SU-DHL-6 (cell line): ENCODE measurements around the gene LRRFIP1.

Experiments
- H2AFZ ChIP-seq: fragments of 200-600 bp; sonication (generic); 2 replicates; pipeline ENCODE4 v1.6.1; 2014; ENCODE audit warnings: low read depth, mild to moderate bottlenecking, moderate library complexity, mixed read lengths, antibody characterized with exemption, low read length; ENCODE audit not compliant: severe bottlenecking
- H3F3A ChIP-seq: fragments of 200-600 bp; shearing (Covaris generic); 2 replicates; pipeline ENCODE4 v1.6.0; 2016; ENCODE audit warnings: antibody characterized with exemption, mild to moderate bottlenecking; ENCODE audit not compliant: insufficient read depth
- H3K27ac ChIP-seq: fragments of 200-600 bp; sonication (generic); 2 replicates; pipeline ENCODE4 v1.5.1; 2016; ENCODE audit warnings: low read depth, mild to moderate bottlenecking, low read length, moderate library complexity, mixed read lengths
- H3K27me3 ChIP-seq: fragments of 200-600 bp; sonication (generic), shearing (Covaris generic); 2 replicates; pipeline ENCODE4 v1.6.0; 2014; ENCODE audit warnings: mild to moderate bottlenecking, low read length
- H3K36me3 ChIP-seq: fragments of 200-600 bp; sonication (generic); 2 replicates; pipeline ENCODE4 v1.6.1; 2014; ENCODE audit warnings: mild to moderate bottlenecking, low read length, mixed read lengths
- H3K4me2 ChIP-seq: fragments of 300-600, 200-600 bp; shearing (Covaris generic), sonication (generic); 2 replicates; pipeline ENCODE4 v1.6.0; 2014; ENCODE audit warnings: low read length, low read depth, mild to moderate bottlenecking; ENCODE audit not compliant: poor library complexity, severe bottlenecking
- H3K4me3 ChIP-seq: fragments of 200-600 bp; sonication (generic); 2 replicates; pipeline ENCODE4 v1.5.1; 2014; ENCODE audit warnings: antibody characterized with exemption, low read length, mild to moderate bottlenecking, mixed read lengths; ENCODE audit not compliant: insufficient read depth, poor library complexity, severe bottlenecking
- H3K79me2 ChIP-seq: fragments of 200-600 bp; sonication (generic); 2 replicates; pipeline ENCODE4 v1.6.1; 2014; ENCODE audit warnings: mild to moderate bottlenecking, low read length, moderate library complexity; ENCODE audit not compliant: insufficient read depth
- H3K9ac ChIP-seq: fragments of 200-600 bp; sonication (generic); 2 replicates; pipeline ENCODE4 v1.7.0; 2014; ENCODE audit warnings: mild to moderate bottlenecking, low read length
- H3K9me2 ChIP-seq: fragments of 200-600 bp; sonication (generic); replicated peaks from 2 replicates; pipeline ENCODE4 v1.6.1; 2014; ENCODE audit warnings: low read length; ENCODE audit not compliant: insufficient read depth
- H3K9me3 ChIP-seq: fragments of 200-600 bp; sonication (generic); 2 replicates; pipeline ENCODE4 v1.6.1; 2014; ENCODE audit warnings: low read length, mixed read lengths; ENCODE audit not compliant: insufficient read depth
- H4K20me1 ChIP-seq: fragments of 200-600 bp; sonication (generic); 2 replicates; pipeline ENCODE4 v1.6.1; 2014; ENCODE audit warnings: low read depth, mild to moderate bottlenecking, antibody characterized with exemption, low read length, moderate library complexity, mixed read lengths
- EZH2phosphoT487 ChIP-seq: fragments of 200-600 bp; sonication (generic), shearing (Covaris generic); conservative IDR thresholded peaks from 2 replicates; pipeline ENCODE4 v1.6.1; 2018; ENCODE audit warnings: mild to moderate bottlenecking, antibody characterized with exemption, low read length, moderate library complexity, mixed read lengths
- TF ChIP-seq, protein P1 (sequence below): fragments of 200-600 bp; sonication (generic); IDR thresholded peaks from one replicate; pipeline ENCODE4 v1.5.1; 2017; ENCODE audit warnings: antibody characterized with exemption, mild to moderate bottlenecking, low read length, moderate library complexity; ENCODE audit not compliant: insufficient read depth, poor library complexity, severe bottlenecking

LRRFIP1 gene

GRCh38 chr2:237698358-237698694, 70.9 kb downstream of the LRRFIP1 start:
- H3K9ac ChIP-seq = no peak overlapping the region

GRCh38 chr2:237699870-237700511, 72.6 kb downstream of the LRRFIP1 start:
- no peak for TF ChIP-seq EZH2phosphoT487
- TF ChIP-seq, protein P1, sequence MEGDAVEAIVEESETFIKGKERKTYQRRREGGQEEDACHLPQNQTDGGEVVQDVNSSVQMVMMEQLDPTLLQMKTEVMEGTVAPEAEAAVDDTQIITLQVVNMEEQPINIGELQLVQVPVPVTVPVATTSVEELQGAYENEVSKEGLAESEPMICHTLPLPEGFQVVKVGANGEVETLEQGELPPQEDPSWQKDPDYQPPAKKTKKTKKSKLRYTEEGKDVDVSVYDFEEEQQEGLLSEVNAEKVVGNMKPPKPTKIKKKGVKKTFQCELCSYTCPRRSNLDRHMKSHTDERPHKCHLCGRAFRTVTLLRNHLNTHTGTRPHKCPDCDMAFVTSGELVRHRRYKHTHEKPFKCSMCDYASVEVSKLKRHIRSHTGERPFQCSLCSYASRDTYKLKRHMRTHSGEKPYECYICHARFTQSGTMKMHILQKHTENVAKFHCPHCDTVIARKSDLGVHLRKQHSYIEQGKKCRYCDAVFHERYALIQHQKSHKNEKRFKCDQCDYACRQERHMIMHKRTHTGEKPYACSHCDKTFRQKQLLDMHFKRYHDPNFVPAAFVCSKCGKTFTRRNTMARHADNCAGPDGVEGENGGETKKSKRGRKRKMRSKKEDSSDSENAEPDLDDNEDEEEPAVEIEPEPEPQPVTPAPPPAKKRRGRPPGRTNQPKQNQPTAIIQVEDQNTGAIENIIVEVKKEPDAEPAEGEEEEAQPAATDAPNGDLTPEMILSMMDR = no peak
- Histone ChIP-seq H3K9me2 (no peaks in the 10 kb centered on the region), H3K4me2 (no peak overlapping the region), H3K27me3 (no peaks in the 10 kb centered on the region), H2AFZ (no peak overlapping the region), H3F3A (peaks cover 9% of the 10 kb centered on the region; the same call in 1 of the 2 replicates), H3K79me2 (peaks cover 66% of the 10 kb centered on the region), H3K36me3 (no peaks in the 10 kb centered on the region), H3K4me3 (no peak overlapping the region), H3K9ac (no peak overlapping the region), H4K20me1 (peaks cover 5% of the 10 kb centered on the region; the same call in 1 of the 2 replicates), H3K9me3 (no peaks in the 10 kb centered on the region), H3K27ac (no peak overlapping the region)

More at GRCh38 chr2:237698358-237698694, 70.9 kb downstream of the LRRFIP1 start:
- Histone ChIP-seq H3K27me3 (no peaks in the 10 kb centered on the region), H4K20me1 (peaks cover 5% of the 10 kb centered on the region; the same call in 1 of the 2 replicates), H3K4me2 (no peak overlapping the region), H3K9me2 (no peaks in the 10 kb centered on the region), H3K4me3 (no peak overlapping the region), H3F3A (peaks cover 9% of the 10 kb centered on the region; the same call in 1 of the 2 replicates), H3K79me2 (peaks cover 73% of the 10 kb centered on the region), H2AFZ (no peak overlapping the region), H3K27ac (no peak overlapping the region), H3K36me3 (no peaks in the 10 kb centered on the region), H3K9me3 (no peaks in the 10 kb centered on the region)
- TF ChIP-seq, protein P1 = no peak
- no peak for TF ChIP-seq EZH2phosphoT487

GRCh38 chr2:237700512-237701032, 73.2 kb downstream of the LRRFIP1 start:
- peaks cover 5% of the 10 kb centered on the region; the same call in 1 of the 2 replicates for H4K20me1 ChIP-seq
- no peaks in the 10 kb centered on the region for H3K27me3 ChIP-seq
- no peak for TF ChIP-seq EZH2phosphoT487
- no peak overlapping the region for H3K4me3 ChIP-seq
- no peaks in the 10 kb centered on the region for H3K9me3 ChIP-seq
- no peaks in the 10 kb centered on the region for H3K36me3 ChIP-seq
- H3K4me2 ChIP-seq = no peak overlapping the region
- no peak overlapping the region for H2AFZ ChIP-seq
- H3K9ac ChIP-seq = no peak overlapping the region
- peaks cover 67% of the 10 kb centered on the region for H3K79me2 ChIP-seq
- peaks cover 8% of the 10 kb centered on the region; the same call in 1 of the 2 replicates for H3F3A ChIP-seq
- H3K27ac ChIP-seq = no peak overlapping the region
- no peaks in the 10 kb centered on the region for H3K9me2 ChIP-seq
